GM23248 (cell line): Measurements from ENCODE around the gene ZBTB46. TPM values are rescaled to one million over a fixed set of nuclear protein-coding genes. Genes with fewer than 3 reads are reported as not detected.
"Not testable (repeated sequence)": the region's sequence is repeated elsewhere in the genome, so short reads cannot be mapped to it uniquely, and the experiment has no call there.

Source experiments
- DNase-seq: peaks from one replicate; pipeline ENCODE4 v3.0.0-alpha.2; 2015
- H2AFZ ChIP-seq: fragments of 200-600 bp; sonication (generic); 2 replicates; pipeline ENCODE4 v1.6.1; 2016; ENCODE audit warnings: antibody characterized with exemption
- H3F3A ChIP-seq: fragments of 200-600 bp; sonication (generic); 2 replicates; pipeline ENCODE4 v1.6.1; 2016; ENCODE audit warnings: mild to moderate bottlenecking, antibody characterized with exemption, mixed run types; ENCODE audit not compliant: insufficient read depth
- H3K27ac ChIP-seq: fragments of 200-600 bp; sonication (generic); 2 replicates; pipeline ENCODE4 v1.5.1; 2016; ENCODE audit warnings: mild to moderate bottlenecking
- H3K27me3 ChIP-seq: fragments of 200-600 bp; sonication (generic); replicated peaks from 2 replicates; pipeline ENCODE4 v1.6.1; 2016; ENCODE audit warnings: mild to moderate bottlenecking; ENCODE audit not compliant: insufficient read depth
- H3K36me3 ChIP-seq: fragments of 200-600 bp; sonication (generic); 2 replicates; pipeline ENCODE4 v1.6.1; 2016; ENCODE audit warnings: low read depth, mild to moderate bottlenecking
- H3K4me1 ChIP-seq: fragments of 200-600 bp; sonication (generic); 2 replicates; pipeline ENCODE4 v1.6.1; 2016; ENCODE audit warnings: mild to moderate bottlenecking; ENCODE audit not compliant: insufficient read depth
- H3K4me2 ChIP-seq: fragments of 200-600 bp; sonication (generic); one replicate; pipeline ENCODE4 v1.6.1; 2016; ENCODE audit warnings: mild to moderate bottlenecking; ENCODE audit not compliant: unreplicated experiment
- H3K4me3 ChIP-seq: fragments of 200-600 bp; sonication (generic); 2 replicates; pipeline ENCODE4 v1.5.1; 2016; ENCODE audit warnings: mild to moderate bottlenecking
- H3K79me2 ChIP-seq: fragments of 200-600 bp; sonication (generic); 2 replicates; pipeline ENCODE4 v1.6.1; 2016; ENCODE audit warnings: mild to moderate bottlenecking; ENCODE audit not compliant: insufficient read depth
- H3K9ac ChIP-seq: fragments of 200-600 bp; sonication (generic); 2 replicates; pipeline ENCODE4 v1.6.1; 2016; ENCODE audit warnings: mild to moderate bottlenecking
- H3K9me2 ChIP-seq: fragments of 200-600 bp; sonication (generic); 2 replicates; pipeline ENCODE4 v1.6.1; 2016; ENCODE audit warnings: mixed run types, mild to moderate bottlenecking, moderate library complexity; ENCODE audit not compliant: insufficient read depth
- H3K9me3 ChIP-seq: fragments of 200-600 bp; sonication (generic); one replicate; pipeline ENCODE4 v1.6.1; 2017; ENCODE audit warnings: low read depth
- H4K20me1 ChIP-seq: fragments of 200-600 bp; sonication (generic); 2 replicates; pipeline ENCODE4 v1.6.0; 2016; ENCODE audit not compliant: insufficient read depth
- EZH2 ChIP-seq: fragments of 200-600 bp; sonication (generic); IDR thresholded peaks from 2 replicates; pipeline ENCODE4 v1.6.1; 2018; ENCODE audit warnings: antibody characterized with exemption, mild to moderate bottlenecking; ENCODE audit not compliant: insufficient read depth, poor library complexity, severe bottlenecking
- EZH2phosphoT487 ChIP-seq: fragments of 200-600 bp; sonication (generic); IDR thresholded peaks from 2 replicates; pipeline ENCODE4 v1.6.1; 2018; ENCODE audit warnings: antibody characterized with exemption, moderate library complexity, mild to moderate bottlenecking, low read depth; ENCODE audit not compliant: insufficient read depth
- WGBS, 2 experiments: methylation state at CpG; one replicate each; pipeline ENCODE4 v1.1.6; 2015 to 2017; ENCODE audit warnings: low lambda C conversion rate in 2 of 2, low coverage in 1 of 2; ENCODE audit errors: missing lambda C conversion rate in 2 of 2; 5-methylcytosine and 5-hydroxymethylcytosine counted together
- in situ Hi-C: fragments of 300-500 bp; cut with MboI; formaldehyde crosslinking; loops from 2 replicates; pipeline ENCODE4 v1.15.0; 2020
- polyA plus RNA-seq: library from polyadenylated mRNA; unstranded; fragments of >200 nt; fragmentation: Nextera tagmentation; extraction: Ambion mirVana; gene quantifications from 2 replicates; pipeline ENCODE4 v1.2.1, GENCODE V29; 2016
- total RNA-seq: library from RNA; depleted of rRNA; stranded (reverse); fragments of >200 nt; shearing (Covaris generic); gene quantifications from 2 replicates; pipeline ENCODE4 v1.2.3, GENCODE V29; 2014

Gene ZBTB46
- total and polyA plus RNA-seq, 2 experiments from 2014 or later = 0.33 to 1.9 TPM

GRCh38 chr20:63854069-63854765 is 23.2 kb upstream of the ZBTB46 start:
- H3F3A ChIP-seq = no peaks in the 10 kb centered on the region; the same call in 1 of the 2 replicates
- H3K36me3 ChIP-seq = no peaks in the 10 kb centered on the region
- no peak overlapping the region for H3K4me2 ChIP-seq
- peak; percentile 14 for DNase-seq
- no peaks in the 10 kb centered on the region for H3K9me2 ChIP-seq
- peaks cover 10% of the 10 kb centered on the region for H3K4me1 ChIP-seq
- no peaks in the 10 kb centered on the region for H3K79me2 ChIP-seq
- peaks cover 10% of the 10 kb centered on the region; the same call in 1 of the 2 replicates for H3K27me3 ChIP-seq
- H3K27ac ChIP-seq = no peak overlapping the region
- in situ Hi-C loops = no loop called here
- no peak overlapping the region for H3K9ac ChIP-seq
- H2AFZ ChIP-seq = no peak overlapping the region
- TF ChIP-seq EZH2 = no peak
- H3K9me3 ChIP-seq = no peaks in the 10 kb centered on the region
- no peak overlapping the region for H3K4me3 ChIP-seq
- WGBS, 2 experiments = 32 to 41% methylated on average over 16 of the region's 17 CpGs
- no peaks in the 10 kb centered on the region for H4K20me1 ChIP-seq

GRCh38 chr20:63853733-63854068 is 22.6 kb upstream of the ZBTB46 start:
- H2AFZ ChIP-seq, H3K4me3 ChIP-seq, H4K20me1 ChIP-seq, H3K4me2 ChIP-seq, H3K9me2 ChIP-seq, H3K36me3 ChIP-seq, H3K79me2 ChIP-seq, H3K9me3 ChIP-seq, H3F3A ChIP-seq, DNase-seq, in situ Hi-C loops, H3K4me1 ChIP-seq, H3K27ac ChIP-seq, H3K9ac ChIP-seq: not testable (repeated sequence)
- WGBS, 2 experiments = 87 to 91% methylated on average over 4 of the region's 4 CpGs
- H3K27me3 ChIP-seq = peaks cover 10% of the 10 kb centered on the region; the same call in 1 of the 2 replicates

- H3K4me3 ChIP-seq, H3K9me2 ChIP-seq, DNase-seq, H3K79me2 ChIP-seq, H3K9me3 ChIP-seq, H3K9ac ChIP-seq, in situ Hi-C loops, H3K27ac ChIP-seq, H3F3A ChIP-seq, H3K36me3 ChIP-seq, H3K4me1 ChIP-seq, H2AFZ ChIP-seq, H3K27me3 ChIP-seq, H4K20me1 ChIP-seq, H3K4me2 ChIP-seq: not testable (repeated sequence)
- 77 to 84% methylated on average over 14 of the region's 14 CpGs for WGBS, 2 experiments
Measured at GRCh38 chr20:63851548-63851943, 20.5 kb upstream of the ZBTB46 start.

- no peaks in the 10 kb centered on the region for H3F3A ChIP-seq
- DNase-seq = no peak
- H3K9ac ChIP-seq = no peak overlapping the region
- 60 to 61% methylated on average over 26 to 27 of the region's 27 CpGs for WGBS, 2 experiments
- no peak overlapping the region for H2AFZ ChIP-seq
- H3K4me1 ChIP-seq = peaks cover 7% of the 10 kb centered on the region; the same call in 1 of the 2 replicates
- no peak for TF ChIP-seq EZH2phosphoT487
- TF ChIP-seq EZH2 = no peak
- no peaks in the 10 kb centered on the region for H3K9me2 ChIP-seq
- no peaks in the 10 kb centered on the region for H4K20me1 ChIP-seq
- H3K36me3 ChIP-seq = no peaks in the 10 kb centered on the region
- H3K27me3 ChIP-seq = peaks cover 1% of the 10 kb centered on the region; the same call in 1 of the 2 replicates
- no peaks in the 10 kb centered on the region for H3K79me2 ChIP-seq
- H3K4me2 ChIP-seq = no peak overlapping the region
- H3K4me3 ChIP-seq = no peak overlapping the region
- no peaks in the 10 kb centered on the region for H3K9me3 ChIP-seq
- in situ Hi-C loops = no loop called here
- no peak overlapping the region for H3K27ac ChIP-seq
Measured at GRCh38 chr20:63850689-63851547, 19.9 kb upstream of the ZBTB46 start.
